Brain microvascular endothelial cell (primary cell): ENCODE results near the gene PKD1.

Experiments used
- DNase-seq: peaks from one replicate; pipeline ENCODE4 v3.0.0-alpha.2; 2020
- H3K27ac ChIP-seq: fragments of 250-450 bp; sonication (Bioruptor Pico); 2 replicates; pipeline ENCODE4 v1.5.1; 2020; ENCODE audit warnings: mild to moderate bottlenecking, moderate library complexity
- H3K27me3 ChIP-seq: fragments of 250-450 bp; sonication (Bioruptor Pico); replicated peaks from 2 replicates; pipeline ENCODE4 v1.5.1; 2020; ENCODE audit warnings: mild to moderate bottlenecking
- H3K36me3 ChIP-seq: fragments of 250-450 bp; sonication (Bioruptor Pico); replicated peaks from 2 replicates; pipeline ENCODE4 v1.5.1; 2020; ENCODE audit warnings: mild to moderate bottlenecking
- H3K4me3 ChIP-seq: 2 replicates; pipeline ENCODE4 v1.5.1; 2011; ENCODE audit warnings: low read depth, mild to moderate bottlenecking, control low read depth, low read length, moderate library complexity
- in situ Hi-C: cut with HindIII; loops from 2 replicates; pipeline ENCODE4 v1.10.0; 2017; ENCODE audit warnings: low sequenced_read_pairs, low pct_ligation_motif_present
- TF ChIP-seq, protein P1 (sequence below): IDR thresholded peaks from 2 replicates; pipeline ENCODE4 v1.5.1; 2011; ENCODE audit warnings: low read depth, mild to moderate bottlenecking, moderate library complexity, low read length, control low read depth, inconsistent platforms; ENCODE audit errors: missing control alignments

The PKD1 gene

GRCh38 chr16:2087748-2088631, 47.7 kb downstream of the PKD1 start:
- in situ Hi-C loops, result no loop called here
- H3K27me3 ChIP-seq, result no peaks in the 10 kb centered on the region
- no peak for DNase-seq
- no peak overlapping the region for H3K27ac ChIP-seq
- H3K4me3 ChIP-seq, result no peak overlapping the region
- peaks cover 74% of the 10 kb centered on the region for H3K36me3 ChIP-seq
- TF ChIP-seq, protein P1, sequence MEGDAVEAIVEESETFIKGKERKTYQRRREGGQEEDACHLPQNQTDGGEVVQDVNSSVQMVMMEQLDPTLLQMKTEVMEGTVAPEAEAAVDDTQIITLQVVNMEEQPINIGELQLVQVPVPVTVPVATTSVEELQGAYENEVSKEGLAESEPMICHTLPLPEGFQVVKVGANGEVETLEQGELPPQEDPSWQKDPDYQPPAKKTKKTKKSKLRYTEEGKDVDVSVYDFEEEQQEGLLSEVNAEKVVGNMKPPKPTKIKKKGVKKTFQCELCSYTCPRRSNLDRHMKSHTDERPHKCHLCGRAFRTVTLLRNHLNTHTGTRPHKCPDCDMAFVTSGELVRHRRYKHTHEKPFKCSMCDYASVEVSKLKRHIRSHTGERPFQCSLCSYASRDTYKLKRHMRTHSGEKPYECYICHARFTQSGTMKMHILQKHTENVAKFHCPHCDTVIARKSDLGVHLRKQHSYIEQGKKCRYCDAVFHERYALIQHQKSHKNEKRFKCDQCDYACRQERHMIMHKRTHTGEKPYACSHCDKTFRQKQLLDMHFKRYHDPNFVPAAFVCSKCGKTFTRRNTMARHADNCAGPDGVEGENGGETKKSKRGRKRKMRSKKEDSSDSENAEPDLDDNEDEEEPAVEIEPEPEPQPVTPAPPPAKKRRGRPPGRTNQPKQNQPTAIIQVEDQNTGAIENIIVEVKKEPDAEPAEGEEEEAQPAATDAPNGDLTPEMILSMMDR, result no peak

- in situ Hi-C loops, result no loop called here
- H3K36me3 ChIP-seq, result peaks cover 71% of the 10 kb centered on the region
- DNase-seq, result no peak
These were observed 48.6 kb downstream of the PKD1 start for GRCh38 chr16:2086812-2087747.

GRCh38 chr16:2086106-2086742, 49.5 kb downstream of the PKD1 start:
- in situ Hi-C loops, result no loop called here
- Histone ChIP-seq H3K27ac (no peak overlapping the region), H3K27me3 (no peaks in the 10 kb centered on the region), H3K36me3 (peaks cover 71% of the 10 kb centered on the region), H3K4me3 (no peak overlapping the region)
- no peak for DNase-seq
- TF ChIP-seq, protein P1, result no peak

More at GRCh38 chr16:2086812-2087747, 48.6 kb downstream of the PKD1 start:
- Histone ChIP-seq H3K27ac (no peak overlapping the region), H3K27me3 (no peaks in the 10 kb centered on the region), H3K4me3 (no peak overlapping the region)
- TF ChIP-seq, protein P1, result no peak

- Histone ChIP-seq H3K27me3 (no peaks in the 10 kb centered on the region), H3K27ac (no peak overlapping the region), H3K36me3 (peaks cover 71% of the 10 kb centered on the region), H3K4me3 (no peak overlapping the region)
- in situ Hi-C loops, result no loop called here
- no peak for DNase-seq
- TF ChIP-seq, protein P1, result no peak
These were observed 50.0 kb downstream of the PKD1 start for GRCh38 chr16:2085669-2086068.

GRCh38 chr16:2084895-2085625, 50.6 kb downstream of the PKD1 start:
- in situ Hi-C loops, result no loop called here
- peaks cover 67% of the 10 kb centered on the region for H3K36me3 ChIP-seq
- TF ChIP-seq, protein P1, result no peak

More at GRCh38 chr16:2084895-2085625, 50.6 kb downstream of the PKD1 start:
- Histone ChIP-seq H3K4me3 (no peak overlapping the region), H3K27me3 (no peaks in the 10 kb centered on the region), H3K27ac (no peak overlapping the region)
- DNase-seq, result no peak
